HCT116 (cell line): Measurements from ENCODE around the gene PIGC. TPM values are rescaled to one million over a fixed set of nuclear protein-coding genes. Genes with fewer than 3 reads are reported as not detected.

Experiments
- ATAC-seq: fragments of 200-7000 bp; cut with Tn5 transposase; 2 replicates; pipeline ENCODE4 v1.9.1; 2020; ENCODE audit warnings: mild to moderate bottlenecking, moderate library complexity
- BruUV-seq: library from RNA; stranded (reverse); fragments of 400-500 nt; replicated peaks from 2 replicates; lab custom pipeline; 2021; lab: Mats Ljungman, UMichigan
- CTCF ChIA-PET: fragments of 300-600 bp; sonication (Branson Sonifier 250); formaldehyde crosslinking; loops from one replicate; lab custom pipeline; 2021; ENCODE audit warnings: antibody characterized with exemption; lab: Charles Lee
- POLR2A ChIA-PET: fragments of 300-600, 350-600 bp; sonication (Branson Sonifier 250); formaldehyde crosslinking; loops from one replicate; lab custom pipeline; 2021; ENCODE audit warnings: antibody characterized with exemption; lab: Charles Lee
- RAD21 ChIA-PET, 2 experiments: fragments of 300-600 bp; sonication (Branson Sonifier 250); formaldehyde crosslinking; loops; one replicate each; lab custom pipeline; 2023; ENCODE audit warnings: low total read pairs in 2 of 2; ENCODE audit not compliant: uncharacterized antibody in 2 of 2, unreplicated experiment in 2 of 2, low non-redundant PET in 1 of 2; lab: Charles Lee
- DNase-seq: peaks from one replicate; pipeline ENCODE4 v3.0.0-alpha.2; 2010; ENCODE audit warnings: low read depth, low spot score
- H2AFZ ChIP-seq: fragments of 200-600 bp; shearing (Covaris generic), sonication (generic); 2 replicates; pipeline ENCODE4 v1.6.1; 2017; ENCODE audit warnings: low read depth, mixed run types, mixed read lengths, antibody characterized with exemption, low read length; ENCODE audit not compliant: poor library complexity, severe bottlenecking
- H3K27ac ChIP-seq: 2 replicates; pipeline ENCODE4 v1.5.1; 2012; ENCODE audit warnings: low read depth, low read length
- H3K27me3 ChIP-seq: fragments of 200-600 bp; sonication (generic); 2 replicates; pipeline ENCODE4 v1.6.1; 2016; ENCODE audit warnings: mixed run types, low read length, mixed read lengths; ENCODE audit not compliant: insufficient read depth
- H3K36me3 ChIP-seq, 2 experiments: fragments of 200-500 bp in 1 of 2; fragments of 200-600 bp in 1 of 2; sonication (Bioruptor generic) in 1 of 2; sonication (generic) in 1 of 2; 2 replicates each; pipeline versions ENCODE4 v1.5.1 to v1.6.1; 2014 to 2016; ENCODE audit warnings: low read length in 2 of 2, inconsistent platforms in 1 of 2, mixed read lengths in 1 of 2, mixed run types in 1 of 2; ENCODE audit not compliant: insufficient read depth in 2 of 2, control insufficient read depth in 1 of 2
- H3K4me1 ChIP-seq, 2 experiments: fragments of 200-600 bp in 1 of 2; sonication (generic) in 1 of 2; 2 replicates each; pipeline versions ENCODE4 v1.5.1 to v1.6.1; 2012 to 2017; ENCODE audit warnings: low read length in 2 of 2, inconsistent platforms in 1 of 2, mild to moderate bottlenecking in 1 of 2, mixed read lengths in 1 of 2, mixed run types in 1 of 2, moderate library complexity in 1 of 2; ENCODE audit not compliant: insufficient read depth in 2 of 2, control insufficient read depth in 1 of 2
- H3K4me2 ChIP-seq: fragments of 200-600 bp; sonication (generic); 2 replicates; pipeline ENCODE4 v1.6.1; 2017; ENCODE audit warnings: mixed run types, low read length, mixed read lengths
- H3K4me3 ChIP-seq, 2 experiments: fragments of 200-600 bp in 1 of 2; sonication (generic) in 1 of 2; replicated peaks in 1 of 2; 2 replicates each; pipeline ENCODE4 v1.5.1; 2011 to 2016; ENCODE audit warnings: low read length in 2 of 2, control low read depth in 1 of 2, low read depth in 1 of 2, mild to moderate bottlenecking in 1 of 2, mixed read lengths in 1 of 2, mixed run types in 1 of 2
- H3K79me2 ChIP-seq: fragments of 200-600 bp; sonication (generic); 2 replicates; pipeline ENCODE4 v1.6.1; 2017; ENCODE audit warnings: mild to moderate bottlenecking, mixed run types, low read length, moderate library complexity, mixed read lengths; ENCODE audit not compliant: insufficient read depth
- H3K9ac ChIP-seq: fragments of 200-600 bp; sonication (generic); 2 replicates; pipeline ENCODE4 v1.6.1; 2016; ENCODE audit warnings: low read length, mixed read lengths
- H3K9me2 ChIP-seq: fragments of 200-600 bp; sonication (generic), shearing (Covaris generic); 2 replicates; pipeline ENCODE4 v1.6.1; 2017; ENCODE audit warnings: mixed run types, mild to moderate bottlenecking, moderate library complexity; ENCODE audit not compliant: insufficient read depth
- H3K9me3 ChIP-seq, 2 experiments: fragments of 200-500 bp in 1 of 2; fragments of 200-600 bp in 1 of 2; sonication (Bioruptor generic) in 1 of 2; sonication (generic) in 1 of 2; 2 replicates each; pipeline ENCODE4 v1.6.1; 2014 to 2017; ENCODE audit warnings: low read length in 2 of 2, mixed read lengths in 2 of 2, inconsistent platforms in 1 of 2, low read depth in 1 of 2, mild to moderate bottlenecking in 1 of 2, mixed run types in 1 of 2, moderate library complexity in 1 of 2; ENCODE audit not compliant: control insufficient read depth in 1 of 2, insufficient read depth in 1 of 2
- H4K20me1 ChIP-seq: fragments of 200-600 bp; sonication (generic), shearing (Covaris generic); 2 replicates; pipeline ENCODE4 v1.6.1; 2017; ENCODE audit warnings: mixed run types, mild to moderate bottlenecking, moderate library complexity; ENCODE audit not compliant: insufficient read depth
- CEBPB ChIP-seq: IDR thresholded peaks from 2 replicates; pipeline ENCODE4 v1.6.1; 2012; ENCODE audit warnings: low read depth
- CTCF ChIP-seq, 3 experiments: fragments of 200-600 bp in 1 of 3; sonication (generic) in 1 of 3; IDR thresholded peaks in 2 of 3; conservative IDR thresholded peaks in 1 of 3; 2 replicates each; pipeline ENCODE4 v1.5.1; 2012 to 2017; ENCODE audit warnings: low read depth in 2 of 3, low read length in 2 of 3, antibody characterized with exemption in 1 of 3, borderline replicate concordance in 1 of 3, control low read depth in 1 of 3, mild to moderate bottlenecking in 1 of 3, mixed read lengths in 1 of 3, mixed run types in 1 of 3, moderate library complexity in 1 of 3; ENCODE audit not compliant: insufficient read depth in 1 of 3
- EZH2 ChIP-seq: fragments of 200-600 bp; sonication (generic); IDR thresholded peaks from 2 replicates; pipeline ENCODE4 v1.6.1; 2017; ENCODE audit warnings: antibody characterized with exemption, mixed run types
- FOSL1 ChIP-seq: IDR thresholded peaks from 2 replicates; pipeline ENCODE4 v1.6.1; 2012; ENCODE audit warnings: low read depth
- POLR2A ChIP-seq: IDR thresholded peaks from 2 replicates; pipeline ENCODE4 v1.7.0; 2011; ENCODE audit warnings: borderline replicate concordance; ENCODE audit not compliant: insufficient read depth, insufficient read length; ENCODE audit errors: extremely low read depth
- RAD21 ChIP-seq: IDR thresholded peaks from 2 replicates; pipeline ENCODE4 v1.6.1; 2012; ENCODE audit warnings: low read depth, mild to moderate bottlenecking
- REST ChIP-seq: IDR thresholded peaks from 2 replicates; pipeline ENCODE4 v1.6.1; 2012; ENCODE audit warnings: low read depth
- SIN3A ChIP-seq: IDR thresholded peaks from 2 replicates; pipeline ENCODE4 v1.6.1; 2012; ENCODE audit warnings: low read depth
- SP1 ChIP-seq: IDR thresholded peaks from 2 replicates; pipeline ENCODE4 v1.6.1; 2012; ENCODE audit warnings: low read depth
- SRF ChIP-seq: IDR thresholded peaks from 2 replicates; pipeline ENCODE4 v1.6.1; 2012; ENCODE audit warnings: low read depth
- TCF7L2 ChIP-seq: IDR thresholded peaks from 2 replicates; pipeline ENCODE4 v1.7.0; 2011; ENCODE audit warnings: borderline replicate concordance, inconsistent platforms; ENCODE audit not compliant: insufficient read depth, insufficient read length; ENCODE audit errors: extremely low read depth
- YY1 ChIP-seq: IDR thresholded peaks from 2 replicates; pipeline ENCODE4 v1.6.1; 2011; ENCODE audit warnings: low read length, low read depth, moderate library complexity, mild to moderate bottlenecking; ENCODE audit not compliant: insufficient replicate concordance; ENCODE audit errors: extremely low read depth
- ZNF274 ChIP-seq: fragments of 200-500 bp; sonication (Bioruptor generic); IDR thresholded peaks from 2 replicates; pipeline ENCODE4 v1.6.1; 2014; ENCODE audit warnings: mild to moderate bottlenecking, low read depth, low read length, inconsistent platforms
- intact Hi-C: fragments of 100-400 bp; cut with micrococcal nuclease; formaldehyde crosslinking; loops from 2 replicates; pipeline ENCODE4 v1.10.0; 2022
- total RNA-seq: library from RNA; stranded (reverse); gene quantifications from one replicate; pipeline ENCODE4 v1.2.1, GENCODE V29; 2021; ENCODE audit not compliant: unreplicated experiment

Gene PIGC
- total RNA-seq, 1 experiment from 2014 or later = 11.9 TPM

- no peak for TF ChIP-seq YY1
Measured at GRCh38 chr1:172431204-172431603, 12.7 kb downstream of the PIGC start (continued).

GRCh38 chr1:172430128-172430454 lies 13.8 kb downstream of the PIGC start:
- no peak overlapping the region for H3K4me2 ChIP-seq
- no peaks in the 10 kb centered on the region for H3K36me3 ChIP-seq
- H3K4me1 ChIP-seq = no peaks in the 10 kb centered on the region
- H3K9me3 ChIP-seq = no peaks in the 10 kb centered on the region
- no peaks in the 10 kb centered on the region for H3K27me3 ChIP-seq
- DNase-seq (no peak), ATAC-seq (no peak)
- no peak overlapping the region for H2AFZ ChIP-seq
- no peaks in the 10 kb centered on the region for H3K9me2 ChIP-seq
- no peaks in the 10 kb centered on the region for H4K20me1 ChIP-seq
- H3K79me2 ChIP-seq = no peaks in the 10 kb centered on the region
- no peak overlapping the region for H3K9ac ChIP-seq
- ChIA-PET POLR2A (no interaction called here), RAD21 (no interaction called here), CTCF (interaction anchor here (0.9 to 1.0 kb wide), 2 partner anchors 31 to 428 kb away, joined by 3 to 7 read pairs; no protein-coding TSS in a partner anchor)
- intact Hi-C loops = no loop called here
- no TSS peak for BruUV-seq
- H3K27ac ChIP-seq = no peak overlapping the region
- no peak overlapping the region for H3K4me3 ChIP-seq
- TF ChIP-seq CEBPB (no peak), SIN3A (no peak), EZH2 (no peak), SRF (no peak), POLR2A (no peak), SP1 (no peak), ZNF274 (no peak)

GRCh38 chr1:172429331-172430127 lies 14.3 kb downstream of the PIGC start:
- Histone ChIP-seq H3K4me2 (no peak overlapping the region), H3K27ac (no peak overlapping the region), H3K79me2 (no peaks in the 10 kb centered on the region), H3K9me2 (no peaks in the 10 kb centered on the region), H3K9ac (no peak overlapping the region), H3K9me3 (no peaks in the 10 kb centered on the region), H3K27me3 (no peaks in the 10 kb centered on the region), H2AFZ (no peak overlapping the region), H3K36me3 (no peaks in the 10 kb centered on the region), H3K4me1 (no peaks in the 10 kb centered on the region), H4K20me1 (no peaks in the 10 kb centered on the region), H3K4me3 (no peak overlapping the region)
- DNase-seq (peak; percentile 63), ATAC-seq (peak; percentile 88)
- POLR2A ChIA-PET = no interaction called here
- BruUV-seq = no TSS peak
- RAD21 ChIA-PET = no interaction called here
- intact Hi-C loops = loop anchor here (1.0 kb wide), 2 partner anchors 339 to 427 kb away; no protein-coding TSS in a partner anchor
- CTCF ChIA-PET = interaction anchor here (0.9 to 1.5 kb wide), 3 partner anchors 30 to 427 kb away, joined by 3 to 10 read pairs (median 7); no protein-coding TSS in a partner anchor
- TF ChIP-seq CEBPB (no peak), TCF7L2 (no peak), EZH2 (no peak), FOSL1 (no peak), REST (no peak), RAD21 (peak; percentile 92), CTCF (IDR thresholded peaks at IDR 0.05 in 2 of 3, conservative IDR thresholded peaks at IDR 0.05 in 1 of 3; ENCODE audit: borderline replicate concordance in 1 of 3, insufficient read depth in 1 of 3, low read depth in 2 of 3, low read length in 2 of 3) (peak; percentile 74 to 99 (median 88))
